ENCODE measurements around the gene COL6A5. TPM values are rescaled to one million over a fixed set of nuclear protein-coding genes. Genes with fewer than 3 reads are reported as not detected.

COL6A5 gene
- total and polyA plus RNA-seq, 2 donors (not counting 3 experiments of a cell fraction or from before 2014, with no cell fraction given), result not detected

- dilution Hi-C loops (cut with MboI; ENCODE audit: extremely low pct_ligation_motif_present, low sequenced_read_pairs), result no loop called here
- POLR2A ChIA-PET, result no interaction called here
- Histone ChIP-seq H3K9me3 (replicated peaks; ENCODE audit: control insufficient read depth, insufficient read depth, low read length) (no peaks in the 10 kb centered on the region), H3K4me1 (ENCODE audit: control insufficient read depth, extremely low read depth, insufficient read depth, low read length) (no peaks in the 10 kb centered on the region), H3K9me1 (replicated peaks; ENCODE audit: control insufficient read depth, extremely low read depth, insufficient read depth, low read length) (no peaks in the 10 kb centered on the region), H4K20me1 (replicated peaks; ENCODE audit: control insufficient read depth, extremely low read depth, insufficient read depth, low read length) (no peaks in the 10 kb centered on the region), H3K79me2 (ENCODE audit: control insufficient read depth, insufficient read depth, low read length) (no peaks in the 10 kb centered on the region), H2AFZ (ENCODE audit: low read depth, low read length) (no peak overlapping the region), H3K27me3 (ENCODE audit: control insufficient read depth in 2 of 2, insufficient read depth in 2 of 2, low read length in 2 of 2) (peaks cover 13 to 18% of the 10 kb centered on the region in 2 experiments), H3K36me3 (ENCODE audit: control insufficient read depth in 2 of 2, extremely low read depth in 1 of 2, insufficient read depth in 2 of 2, low read length in 2 of 2) (no peaks in the 10 kb centered on the region), H3K27ac (ENCODE audit: insufficient read depth, low read depth, low read length) (no peak overlapping the region), H3K4me3 (replicated peaks in 1 of 3; ENCODE audit: insufficient read depth in 1 of 3, low read depth in 1 of 3, low read length in 3 of 3) (no peak overlapping the region), H3K9ac (replicated peaks; ENCODE audit: extremely low read depth, insufficient read depth, low read length) (no peak overlapping the region), H3K4me2 (ENCODE audit: insufficient read depth, low read length) (no peak overlapping the region)
- DNase-seq (ENCODE audit: low read depth, low spot score) (no peak), FAIRE-seq (no peak)
- CTCF ChIA-PET, result interaction anchor here (1.2 kb wide), 1 partner anchor 23 kb away, joined by 3 read pairs; no protein-coding TSS in a partner anchor
- intact Hi-C loops (cut with micrococcal nuclease), result no loop called here
- TF ChIP-seq POLR2AphosphoS5 (IDR thresholded peaks at IDR 0.05; ENCODE audit: insufficient read depth, low read depth, low read length) (no peak), POLR2A (IDR thresholded peaks at IDR 0.05; ENCODE audit: low read depth, low read length) (no peak), MYC (IDR thresholded peaks at IDR 0.05; ENCODE audit: low read depth, low read length) (no peak), FOS (IDR thresholded peaks at IDR 0.05; ENCODE audit: borderline replicate concordance, insufficient read depth, low read length) (no peak), JUN (IDR thresholded peaks at IDR 0.05; ENCODE audit: borderline replicate concordance, insufficient read depth, insufficient read length, low read depth) (no peak), MAX (IDR thresholded peaks at IDR 0.05; ENCODE audit: insufficient read depth, insufficient read length) (no peak)
- BruUV-seq (replicated peaks), result no TSS peak
Observed at GRCh38 chr3:130515755-130516154, 170.3 kb downstream of the COL6A5 start.

- H3K36me3 ChIP-seq (ENCODE audit: control insufficient read depth in 2 of 2, extremely low read depth in 1 of 2, insufficient read depth in 2 of 2, low read length in 2 of 2), result no peaks in the 10 kb centered on the region
- no peaks in the 10 kb centered on the region for H3K79me2 ChIP-seq (ENCODE audit: control insufficient read depth, insufficient read depth, low read length)
- H2AFZ ChIP-seq (ENCODE audit: low read depth, low read length), result no peak within 1 kb of the TSS
- dilution Hi-C loops (cut with MboI; ENCODE audit: extremely low pct_ligation_motif_present, low sequenced_read_pairs) (no loop called here), intact Hi-C loops (cut with micrococcal nuclease) (no loop called here)
- no peak within 1 kb of the TSS for H3K27ac ChIP-seq (ENCODE audit: insufficient read depth, low read depth, low read length)
- no peak within 1 kb of the TSS for H3K4me2 ChIP-seq (ENCODE audit: insufficient read depth, low read length)
- ChIA-PET POLR2A (no interaction called here), CTCF (interaction anchor here (1.2 kb wide), 1 partner anchor 22 kb away, joined by 3 read pairs; no protein-coding TSS in a partner anchor)
- H3K4me3 ChIP-seq (replicated peaks in 1 of 3; ENCODE audit: insufficient read depth in 1 of 3, low read depth in 1 of 3, low read length in 3 of 3), result no peak within 1 kb of the TSS
- H3K27me3 ChIP-seq (ENCODE audit: control insufficient read depth in 2 of 2, insufficient read depth in 2 of 2, low read length in 2 of 2), result peaks cover 13 to 18% of the 10 kb centered on the region in 2 experiments
- H4K20me1 ChIP-seq (replicated peaks; ENCODE audit: control insufficient read depth, extremely low read depth, insufficient read depth, low read length), result no peaks in the 10 kb centered on the region
- no peaks in the 10 kb centered on the region for H3K4me1 ChIP-seq (ENCODE audit: control insufficient read depth, extremely low read depth, insufficient read depth, low read length)
- H3K9me3 ChIP-seq (replicated peaks; ENCODE audit: control insufficient read depth, insufficient read depth, low read length), result no peaks in the 10 kb centered on the region
- H3K9ac ChIP-seq (replicated peaks; ENCODE audit: extremely low read depth, insufficient read depth, low read length), result no peak within 1 kb of the TSS
- FAIRE-seq (no peak), DNase-seq (ENCODE audit: low read depth, low spot score) (no peak)
- no peak for TF ChIP-seq MYC (IDR thresholded peaks at IDR 0.05; ENCODE audit: low read depth, low read length)
- TF ChIP-seq POLR2A (IDR thresholded peaks at IDR 0.05; ENCODE audit: low read depth, low read length), result no peak
- TF ChIP-seq CTCF (IDR thresholded peaks at IDR 0.05; ENCODE audit: extremely low read depth in 1 of 2, insufficient read depth in 1 of 2, low read depth in 1 of 2, low read length in 2 of 2), result no peak
- no peak for TF ChIP-seq EZH2 (IDR thresholded peaks at IDR 0.05; ENCODE audit: borderline replicate concordance, low read depth, low read length, severe bottlenecking)
- BruUV-seq (replicated peaks), result no TSS peak
- no peaks in the 10 kb centered on the region for H3K9me1 ChIP-seq (replicated peaks; ENCODE audit: control insufficient read depth, extremely low read depth, insufficient read depth, low read length)
Observed at GRCh38 chr3:130516645-130517512, 171.4 kb downstream of the COL6A5 start, which contains the start of gene COL6A6. TSS of gene COL6A6 (plus strand) at chr3:130517177. CDS start at chr3:130560365, 43,188 bp downstream.

Data from endothelial cell of umbilical vein (primary cell).